Measurements from ENCODE around the gene HSD11B2.

GRCh38 chr16:67413978-67414911 is 16.7 kb upstream of the HSD11B2 start:
- TF ChIP-seq CHD2 (IDR thresholded peaks at IDR 0.05; ENCODE audit: borderline replicate concordance, low read depth, low read length) (no peak), ZNF24 (IDR thresholded peaks at IDR 0.05) (no peak), ASH2L (IDR thresholded peaks at IDR 0.05; ENCODE audit: borderline replicate concordance, low read depth) (no peak), SMC3 (IDR thresholded peaks at IDR 0.05; ENCODE audit: borderline replicate concordance, low read length) (no peak), IRF3 (IDR thresholded peaks at IDR 0.05) (no peak), FOXK2 (IDR thresholded peaks at IDR 0.05) (no peak)
- TF ChIP-seq, protein P1, sequence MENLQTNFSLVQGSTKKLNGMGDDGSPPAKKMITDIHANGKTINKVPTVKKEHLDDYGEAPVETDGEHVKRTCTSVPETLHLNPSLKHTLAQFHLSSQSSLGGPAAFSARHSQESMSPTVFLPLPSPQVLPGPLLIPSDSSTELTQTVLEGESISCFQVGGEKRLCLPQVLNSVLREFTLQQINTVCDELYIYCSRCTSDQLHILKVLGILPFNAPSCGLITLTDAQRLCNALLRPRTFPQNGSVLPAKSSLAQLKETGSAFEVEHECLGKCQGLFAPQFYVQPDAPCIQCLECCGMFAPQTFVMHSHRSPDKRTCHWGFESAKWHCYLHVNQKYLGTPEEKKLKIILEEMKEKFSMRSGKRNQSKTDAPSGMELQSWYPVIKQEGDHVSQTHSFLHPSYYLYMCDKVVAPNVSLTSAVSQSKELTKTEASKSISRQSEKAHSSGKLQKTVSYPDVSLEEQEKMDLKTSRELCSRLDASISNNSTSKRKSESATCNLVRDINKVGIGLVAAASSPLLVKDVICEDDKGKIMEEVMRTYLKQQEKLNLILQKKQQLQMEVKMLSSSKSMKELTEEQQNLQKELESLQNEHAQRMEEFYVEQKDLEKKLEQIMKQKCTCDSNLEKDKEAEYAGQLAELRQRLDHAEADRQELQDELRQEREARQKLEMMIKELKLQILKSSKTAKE (IDR thresholded peaks at IDR 0.05; ENCODE audit: low read depth, poor library complexity, severe bottlenecking): no peak
- TF ChIP-seq, protein P2, sequence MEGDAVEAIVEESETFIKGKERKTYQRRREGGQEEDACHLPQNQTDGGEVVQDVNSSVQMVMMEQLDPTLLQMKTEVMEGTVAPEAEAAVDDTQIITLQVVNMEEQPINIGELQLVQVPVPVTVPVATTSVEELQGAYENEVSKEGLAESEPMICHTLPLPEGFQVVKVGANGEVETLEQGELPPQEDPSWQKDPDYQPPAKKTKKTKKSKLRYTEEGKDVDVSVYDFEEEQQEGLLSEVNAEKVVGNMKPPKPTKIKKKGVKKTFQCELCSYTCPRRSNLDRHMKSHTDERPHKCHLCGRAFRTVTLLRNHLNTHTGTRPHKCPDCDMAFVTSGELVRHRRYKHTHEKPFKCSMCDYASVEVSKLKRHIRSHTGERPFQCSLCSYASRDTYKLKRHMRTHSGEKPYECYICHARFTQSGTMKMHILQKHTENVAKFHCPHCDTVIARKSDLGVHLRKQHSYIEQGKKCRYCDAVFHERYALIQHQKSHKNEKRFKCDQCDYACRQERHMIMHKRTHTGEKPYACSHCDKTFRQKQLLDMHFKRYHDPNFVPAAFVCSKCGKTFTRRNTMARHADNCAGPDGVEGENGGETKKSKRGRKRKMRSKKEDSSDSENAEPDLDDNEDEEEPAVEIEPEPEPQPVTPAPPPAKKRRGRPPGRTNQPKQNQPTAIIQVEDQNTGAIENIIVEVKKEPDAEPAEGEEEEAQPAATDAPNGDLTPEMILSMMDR (IDR thresholded peaks at IDR 0.05 in 2 of 3, conservative IDR thresholded peaks at IDR 0.05 in 1 of 3; ENCODE audit: control insufficient read depth in 2 of 3, extremely low read depth in 1 of 3, insufficient read depth in 1 of 3, low read depth in 3 of 3, low read length in 3 of 3): no peak
